ENCODE measurements around the gene SLC22A4.

The SLC22A4 gene

GRCh38 chr5:132262882-132263547 is 31.2 kb upstream of the SLC22A4 start:
- no peak for DNase-seq (ENCODE audit: low read depth)

GRCh38 chr5:132263548-132264261 is 30.5 kb upstream of the SLC22A4 start:
- no peak for DNase-seq (ENCODE audit: low read depth)

GRCh38 chr5:132264546-132265335 is 29.5 kb upstream of the SLC22A4 start:
- DNase-seq (ENCODE audit: low read depth), result no peak

GRCh38 chr5:132265336-132266030 is 28.7 kb upstream of the SLC22A4 start:
- DNase-seq (ENCODE audit: low read depth), result no peak

GRCh38 chr5:132266031-132266835 is 28.0 kb upstream of the SLC22A4 start:
- no peak for DNase-seq (ENCODE audit: low read depth)

- DNase-seq (ENCODE audit: low read depth), result no peak
These were observed 27.4 kb upstream of the SLC22A4 start for GRCh38 chr5:132266836-132267160.

- DNase-seq (ENCODE audit: low read depth), result no peak
These were observed 26.9 kb upstream of the SLC22A4 start for GRCh38 chr5:132267166-132267739.

- DNase-seq (ENCODE audit: low read depth), result no peak
These were observed 26.0 kb upstream of the SLC22A4 start for GRCh38 chr5:132267931-132268768.

- DNase-seq (ENCODE audit: low read depth), result no peak
These were observed 25.2 kb upstream of the SLC22A4 start for GRCh38 chr5:132268769-132269551.

GRCh38 chr5:132269635-132270334 is 24.4 kb upstream of the SLC22A4 start:
- no peak for DNase-seq (ENCODE audit: low read depth)

GRCh38 chr5:132270335-132270665 is 23.9 kb upstream of the SLC22A4 start:
- DNase-seq (ENCODE audit: low read depth), result no peak

- DNase-seq (ENCODE audit: low read depth), result no peak
These were observed 23.5 kb upstream of the SLC22A4 start for GRCh38 chr5:132270706-132271105.

GRCh38 chr5:132271251-132272246 is 22.6 kb upstream of the SLC22A4 start:
- no peak for DNase-seq (ENCODE audit: low read depth)

GRCh38 chr5:132272311-132273210 is 21.6 kb upstream of the SLC22A4 start:
- peak; percentile 61 for DNase-seq (ENCODE audit: low read depth)

- no peak for DNase-seq (ENCODE audit: low read depth)
These were observed 20.6 kb upstream of the SLC22A4 start for GRCh38 chr5:132273631-132274030.

- DNase-seq (ENCODE audit: low read depth), result no peak
These were observed 20.0 kb upstream of the SLC22A4 start for GRCh38 chr5:132274050-132274792.

All from activated T-cell treated with anti-CD3 and anti-CD28 coated beads for 24 hours (primary cell).